ENCODE data around the gene THOP1. TPM values are rescaled to one million over a fixed set of nuclear protein-coding genes. Genes with fewer than 3 reads are reported as not detected.
A peak's percentile ranks its signal among the peaks of the same experiment; 100 is the strongest.

THOP1 gene
- total and polyA plus RNA-seq, 10 of the 15 experiments (the other 5 are each of a cell fraction or from before 2014, with no cell fraction given) = 1.9 to 270 (median 169) TPM

DNA sequence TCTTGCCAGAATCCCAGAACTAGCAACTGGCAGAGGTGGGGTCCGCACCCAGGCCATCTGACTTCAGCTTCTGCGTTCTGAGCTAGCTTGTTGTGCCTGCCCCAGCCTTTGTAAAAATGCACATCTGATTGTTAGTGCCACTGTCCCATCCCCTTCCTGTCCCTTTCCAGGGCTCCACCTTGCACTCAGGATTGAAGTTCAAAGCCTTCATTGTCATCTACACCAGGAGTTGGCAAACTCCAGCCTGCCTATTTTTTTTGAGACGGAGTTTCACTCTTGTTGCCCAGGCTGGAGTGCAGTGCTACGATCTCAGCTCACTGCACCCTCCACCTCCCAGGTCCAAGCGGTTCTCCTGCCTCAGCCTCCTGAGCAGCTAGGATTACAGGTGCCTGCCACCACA, 2.9 kb downstream of the THOP1 start:
- peaks cover 35% of the 10 kb centered on the region for H3K4me1 ChIP-seq (ENCODE audit: control insufficient read depth, insufficient read depth, low read length)

DNA sequence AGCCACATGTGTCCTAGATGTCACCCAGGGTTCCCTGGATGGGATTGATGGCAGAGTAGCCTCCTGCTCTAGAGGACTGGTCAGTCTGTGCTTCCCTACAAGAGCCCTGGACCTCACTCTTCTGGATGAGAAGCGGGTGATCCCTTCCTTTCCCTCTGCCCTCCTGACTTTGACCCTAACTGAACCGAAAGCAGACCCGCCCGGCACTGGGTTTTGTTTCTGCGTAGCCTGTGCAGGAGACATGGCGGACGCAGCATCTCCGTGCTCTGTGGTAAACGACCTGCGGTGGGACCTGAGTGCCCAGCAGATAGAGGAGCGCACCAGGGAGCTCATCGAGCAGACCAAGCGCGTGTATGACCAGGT, 4.9 kb downstream of the THOP1 start:
- Histone ChIP-seq H3K27me3 (replicated peaks in 1 of 2; ENCODE audit: control insufficient read depth in 2 of 2, insufficient read depth in 2 of 2, low read length in 1 of 2) (no peaks in the 10 kb centered on the region), H4K20me1 (ENCODE audit: control insufficient read depth, insufficient read depth) (no peaks in the 10 kb centered on the region), H2AFZ (ENCODE audit: control insufficient read depth, low read depth, low read length) (no peak overlapping the region), H3K79me2 (ENCODE audit: control insufficient read depth, insufficient read depth, low read length) (peaks cover 57% of the 10 kb centered on the region), H3K4me3 (no peak overlapping the region), H3K4me1 (ENCODE audit: control insufficient read depth, insufficient read depth, low read length) (peaks cover 32% of the 10 kb centered on the region), H3K36me3 (ENCODE audit: control insufficient read depth in 2 of 2, insufficient read depth in 2 of 2, low read length in 1 of 2) (peaks cover 11 to 16% of the 10 kb centered on the region in 2 experiments; a peak in 3 of 4 replicates), H3K9ac (ENCODE audit: control insufficient read depth, insufficient read depth, low read length) (no peak overlapping the region), H3K9me3 (replicated peaks; ENCODE audit: control insufficient read depth, insufficient read depth, low read length) (no peaks in the 10 kb centered on the region), H3K4me2 (ENCODE audit: control insufficient read depth, insufficient read depth) (peak overlapping the region; percentile 96), H3K27ac (ENCODE audit: control insufficient read depth, insufficient read depth) (peak overlapping the region; percentile 82)
- TF ChIP-seq, protein P1, sequence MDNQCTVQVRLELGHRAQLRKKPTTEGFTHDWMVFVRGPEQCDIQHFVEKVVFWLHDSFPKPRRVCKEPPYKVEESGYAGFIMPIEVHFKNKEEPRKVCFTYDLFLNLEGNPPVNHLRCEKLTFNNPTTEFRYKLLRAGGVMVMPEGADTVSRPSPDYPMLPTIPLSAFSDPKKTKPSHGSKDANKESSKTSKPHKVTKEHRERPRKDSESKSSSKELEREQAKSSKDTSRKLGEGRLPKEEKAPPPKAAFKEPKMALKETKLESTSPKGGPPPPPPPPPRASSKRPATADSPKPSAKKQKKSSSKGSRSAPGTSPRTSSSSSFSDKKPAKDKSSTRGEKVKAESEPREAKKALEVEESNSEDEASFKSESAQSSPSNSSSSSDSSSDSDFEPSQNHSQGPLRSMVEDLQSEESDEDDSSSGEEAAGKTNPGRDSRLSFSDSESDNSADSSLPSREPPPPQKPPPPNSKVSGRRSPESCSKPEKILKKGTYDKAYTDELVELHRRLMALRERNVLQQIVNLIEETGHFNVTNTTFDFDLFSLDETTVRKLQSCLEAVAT (IDR thresholded peaks at IDR 0.05) = peak; percentile 59
- TF ChIP-seq, protein P2, sequence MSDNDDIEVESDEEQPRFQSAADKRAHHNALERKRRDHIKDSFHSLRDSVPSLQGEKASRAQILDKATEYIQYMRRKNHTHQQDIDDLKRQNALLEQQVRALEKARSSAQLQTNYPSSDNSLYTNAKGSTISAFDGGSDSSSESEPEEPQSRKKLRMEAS (IDR thresholded peaks at IDR 0.05; ENCODE audit: low read depth, low read length) = no peak
- TF ChIP-seq RB1 (IDR thresholded peaks at IDR 0.05; ENCODE audit: borderline replicate concordance) (no peak), CEBPB (IDR thresholded peaks at IDR 0.05; ENCODE audit: borderline replicate concordance in 1 of 2, low read depth in 2 of 2, low read length in 2 of 2) (no peak), EZH2 (IDR thresholded peaks at IDR 0.05; ENCODE audit: borderline replicate concordance, control insufficient read depth, low read depth, low read length) (no peak)
- ATAC-seq (no peak), FAIRE-seq (no peak), DNase-seq (ENCODE audit: low read depth, low spot score) (no peak)
- ChIA-PET POLR2A (interaction anchor here (0.7 kb wide), 1 partner anchor 88 kb away, joined by 3 read pairs; no protein-coding TSS in a partner anchor), CTCF (no interaction called here), RAD21 (ENCODE audit: unreplicated experiment) (no interaction called here), SMC1A (ENCODE audit: uncharacterized antibody, unreplicated experiment) (no interaction called here)
- 96% methylated on average over 14 of the region's 14 CpGs for WGBS (ENCODE audit: insufficient coverage, insufficient replicate concordance, low lambda C conversion rate, missing lambda C conversion rate)
- intact Hi-C loops (cut with micrococcal nuclease; ENCODE audit: unreplicated experiment) = no loop called here
- no TSS peak for BruUV-seq (replicated peaks)
- in situ Hi-C loops (cut with MboI) = no loop called here

More for the DNA sequence above, 2.9 kb downstream of the THOP1 start:
- BruUV-seq (replicated peaks) = no TSS peak
- ChIA-PET POLR2A (interaction anchor here (0.8 kb wide), 1 partner anchor 350 kb away, joined by 3 read pairs; no protein-coding TSS in a partner anchor), SMC1A (ENCODE audit: uncharacterized antibody, unreplicated experiment) (interaction anchor here (1.0 to 1.2 kb wide), 2 partner anchors 34 to 140 kb away, joined by 4 read pairs; no protein-coding TSS in a partner anchor), RAD21 (ENCODE audit: unreplicated experiment) (no interaction called here), CTCF (interaction anchor here (1.4 to 1.8 kb wide), 3 partner anchors 30 to 162 kb away, joined by 3 to 5 read pairs (median 4); no protein-coding TSS in a partner anchor)
- Histone ChIP-seq H3K36me3 (ENCODE audit: control insufficient read depth in 2 of 2, insufficient read depth in 2 of 2, low read length in 1 of 2) (peaks cover 7 to 12% of the 10 kb centered on the region in 2 experiments; a peak in 3 of 4 replicates), H4K20me1 (ENCODE audit: control insufficient read depth, insufficient read depth) (no peaks in the 10 kb centered on the region), H3K4me2 (ENCODE audit: control insufficient read depth, insufficient read depth) (peak overlapping the region; percentile 96), H3K27me3 (replicated peaks in 1 of 2; ENCODE audit: control insufficient read depth in 2 of 2, insufficient read depth in 2 of 2, low read length in 1 of 2) (no peaks in the 10 kb centered on the region), H3K9ac (ENCODE audit: control insufficient read depth, insufficient read depth, low read length) (peak overlapping the region; percentile 2; the same call in 1 of the 2 replicates), H3K79me2 (ENCODE audit: control insufficient read depth, insufficient read depth, low read length) (peaks cover 57% of the 10 kb centered on the region), H3K4me3 (peak overlapping the region; percentile 87; the same call in 1 of the 2 replicates), H3K27ac (ENCODE audit: control insufficient read depth, insufficient read depth) (no peak overlapping the region; the same call in 1 of the 2 replicates), H2AFZ (ENCODE audit: control insufficient read depth, low read depth, low read length) (no peak overlapping the region), H3K9me3 (replicated peaks; ENCODE audit: control insufficient read depth, insufficient read depth, low read length) (no peaks in the 10 kb centered on the region)
- no peak for TF ChIP-seq ZNF384 (IDR thresholded peaks at IDR 0.05; ENCODE audit: borderline replicate concordance, low read depth, low read length)
- TF ChIP-seq, protein P1 (IDR thresholded peaks at IDR 0.05) = 0 out of 2 replicates have a peak, but pooled peaks have one; percentile 29
- no peak for DNase-seq (ENCODE audit: low read depth, low spot score)
- intact Hi-C loops (cut with micrococcal nuclease; ENCODE audit: unreplicated experiment) (loop anchor here (2.0 to 10.0 kb wide), 2 partner anchors 31 to 513 kb away; partner anchors contain the start of gene ZNF554), in situ Hi-C loops (cut with MboI) (no loop called here)
- ATAC-seq = no peak
- FAIRE-seq = no peak
- whole genome bisulfite sequencing (ENCODE audit: insufficient coverage, insufficient replicate concordance, low lambda C conversion rate, missing lambda C conversion rate) = 98% methylated on average over 5 of the region's 5 CpGs

Measured in GM12878 (cell line).